GM23248 (cell line): ENCODE results near the gene TRIP6. TPM values are rescaled to one million over a fixed set of nuclear protein-coding genes. Genes with fewer than 3 reads are reported as not detected.
"Not testable (repeated sequence)": the region's sequence is repeated elsewhere in the genome, so short reads cannot be mapped to it uniquely, and the experiment has no call there.

Experiments used
- DNase-seq: peaks from one replicate; pipeline ENCODE4 v3.0.0-alpha.2; 2015
- H2AFZ ChIP-seq: fragments of 200-600 bp; sonication (generic); 2 replicates; pipeline ENCODE4 v1.6.1; 2016; ENCODE audit warnings: antibody characterized with exemption
- H3F3A ChIP-seq: fragments of 200-600 bp; sonication (generic); 2 replicates; pipeline ENCODE4 v1.6.1; 2016; ENCODE audit warnings: mild to moderate bottlenecking, antibody characterized with exemption, mixed run types; ENCODE audit not compliant: insufficient read depth
- H3K27ac ChIP-seq: fragments of 200-600 bp; sonication (generic); 2 replicates; pipeline ENCODE4 v1.5.1; 2016; ENCODE audit warnings: mild to moderate bottlenecking
- H3K27me3 ChIP-seq: fragments of 200-600 bp; sonication (generic); replicated peaks from 2 replicates; pipeline ENCODE4 v1.6.1; 2016; ENCODE audit warnings: mild to moderate bottlenecking; ENCODE audit not compliant: insufficient read depth
- H3K36me3 ChIP-seq: fragments of 200-600 bp; sonication (generic); 2 replicates; pipeline ENCODE4 v1.6.1; 2016; ENCODE audit warnings: low read depth, mild to moderate bottlenecking
- H3K4me1 ChIP-seq: fragments of 200-600 bp; sonication (generic); 2 replicates; pipeline ENCODE4 v1.6.1; 2016; ENCODE audit warnings: mild to moderate bottlenecking; ENCODE audit not compliant: insufficient read depth
- H3K4me2 ChIP-seq: fragments of 200-600 bp; sonication (generic); one replicate; pipeline ENCODE4 v1.6.1; 2016; ENCODE audit warnings: mild to moderate bottlenecking; ENCODE audit not compliant: unreplicated experiment
- H3K4me3 ChIP-seq: fragments of 200-600 bp; sonication (generic); 2 replicates; pipeline ENCODE4 v1.5.1; 2016; ENCODE audit warnings: mild to moderate bottlenecking
- H3K79me2 ChIP-seq: fragments of 200-600 bp; sonication (generic); 2 replicates; pipeline ENCODE4 v1.6.1; 2016; ENCODE audit warnings: mild to moderate bottlenecking; ENCODE audit not compliant: insufficient read depth
- H3K9ac ChIP-seq: fragments of 200-600 bp; sonication (generic); 2 replicates; pipeline ENCODE4 v1.6.1; 2016; ENCODE audit warnings: mild to moderate bottlenecking
- H3K9me2 ChIP-seq: fragments of 200-600 bp; sonication (generic); 2 replicates; pipeline ENCODE4 v1.6.1; 2016; ENCODE audit warnings: mixed run types, mild to moderate bottlenecking, moderate library complexity; ENCODE audit not compliant: insufficient read depth
- H3K9me3 ChIP-seq: fragments of 200-600 bp; sonication (generic); one replicate; pipeline ENCODE4 v1.6.1; 2017; ENCODE audit warnings: low read depth
- H4K20me1 ChIP-seq: fragments of 200-600 bp; sonication (generic); 2 replicates; pipeline ENCODE4 v1.6.0; 2016; ENCODE audit not compliant: insufficient read depth
- EZH2 ChIP-seq: fragments of 200-600 bp; sonication (generic); IDR thresholded peaks from 2 replicates; pipeline ENCODE4 v1.6.1; 2018; ENCODE audit warnings: antibody characterized with exemption, mild to moderate bottlenecking; ENCODE audit not compliant: insufficient read depth, poor library complexity, severe bottlenecking
- EZH2phosphoT487 ChIP-seq: fragments of 200-600 bp; sonication (generic); IDR thresholded peaks from 2 replicates; pipeline ENCODE4 v1.6.1; 2018; ENCODE audit warnings: antibody characterized with exemption, moderate library complexity, mild to moderate bottlenecking, low read depth; ENCODE audit not compliant: insufficient read depth
- WGBS, 2 experiments: methylation state at CpG; one replicate each; pipeline ENCODE4 v1.1.6; 2015 to 2017; ENCODE audit warnings: low lambda C conversion rate in 2 of 2, low coverage in 1 of 2; ENCODE audit errors: missing lambda C conversion rate in 2 of 2; 5-methylcytosine and 5-hydroxymethylcytosine counted together
- in situ Hi-C: fragments of 300-500 bp; cut with MboI; formaldehyde crosslinking; loops from 2 replicates; pipeline ENCODE4 v1.15.0; 2020
- polyA plus RNA-seq: library from polyadenylated mRNA; unstranded; fragments of >200 nt; fragmentation: Nextera tagmentation; extraction: Ambion mirVana; gene quantifications from 2 replicates; pipeline ENCODE4 v1.2.1, GENCODE V29; 2016
- total RNA-seq: library from RNA; depleted of rRNA; stranded (reverse); fragments of >200 nt; shearing (Covaris generic); gene quantifications from 2 replicates; pipeline ENCODE4 v1.2.3, GENCODE V29; 2014

TRIP6 gene
- total and polyA plus RNA-seq, 2 experiments from 2014 or later = 68.6 to 113 TPM

- in situ Hi-C loops = no loop called here
- no peak overlapping the region for H3K4me3 ChIP-seq
- 78 to 80% methylated on average over 8 of the region's 8 CpGs for WGBS, 2 experiments
- no peaks in the 10 kb centered on the region for H3F3A ChIP-seq
- no peaks in the 10 kb centered on the region for H3K9me2 ChIP-seq
- no peaks in the 10 kb centered on the region for H3K79me2 ChIP-seq
- DNase-seq = no peak
- H3K9ac ChIP-seq = no peak overlapping the region
- H4K20me1 ChIP-seq = no peaks in the 10 kb centered on the region
- H2AFZ ChIP-seq = no peak overlapping the region
- H3K27me3 ChIP-seq = no peaks in the 10 kb centered on the region
- no peak overlapping the region for H3K4me2 ChIP-seq
- H3K4me1 ChIP-seq = no peaks in the 10 kb centered on the region
- TF ChIP-seq EZH2phosphoT487 = no peak
- no peak for TF ChIP-seq EZH2
- H3K27ac ChIP-seq = no peak overlapping the region
- H3K36me3 ChIP-seq = no peaks in the 10 kb centered on the region
- H3K9me3 ChIP-seq = no peaks in the 10 kb centered on the region
Measured at GRCh38 chr7:100840470-100841100, 26.6 kb upstream of the TRIP6 start.

GRCh38 chr7:100847360-100847759, 19.8 kb upstream of the TRIP6 start:
- in situ Hi-C loops = no loop called here
- Histone ChIP-seq H3K4me1 (no peaks in the 10 kb centered on the region), H3K4me2 (no peak overlapping the region), H3K4me3 (no peak overlapping the region), H2AFZ (no peak overlapping the region), H3K27ac (no peak overlapping the region), H3F3A (no peaks in the 10 kb centered on the region), H3K36me3 (no peaks in the 10 kb centered on the region), H3K9me2 (no peaks in the 10 kb centered on the region), H4K20me1 (no peaks in the 10 kb centered on the region), H3K9ac (no peak overlapping the region), H3K27me3 (no peaks in the 10 kb centered on the region), H3K79me2 (no peaks in the 10 kb centered on the region), H3K9me3 (no peaks in the 10 kb centered on the region)
- no peak for TF ChIP-seq EZH2
- no peak for TF ChIP-seq EZH2phosphoT487
- DNase-seq = no peak
- 91 to 97% methylated on average over 4 of the region's 4 CpGs for WGBS, 2 experiments

GRCh38 chr7:100852048-100852872, 14.9 kb upstream of the TRIP6 start, which contains the start of gene SLC12A9:
TSS of gene SLC12A9 (plus strand) at chr7:100852713. CDS start at chr7:100854198, 1,485 bp downstream.
- Histone ChIP-seq H4K20me1 (no peaks in the 10 kb centered on the region), H3K4me3 (peak within 1 kb of the TSS; percentile 91), H3K9me3 (no peaks in the 10 kb centered on the region), H3K9me2 (no peaks in the 10 kb centered on the region), H3F3A (no peaks in the 10 kb centered on the region), H2AFZ (peak within 1 kb of the TSS; percentile 95), H3K27ac (no peak within 1 kb of the TSS), H3K79me2 (0 out of 2 replicates have a peak, but pooled peaks cover 3% of the 10 kb centered on the region), H3K4me2 (peak within 1 kb of the TSS; percentile 92), H3K4me1 (no peaks in the 10 kb centered on the region), H3K9ac (peak within 1 kb of the TSS; percentile 80), H3K27me3 (no peaks in the 10 kb centered on the region), H3K36me3 (no peaks in the 10 kb centered on the region)
- in situ Hi-C loops = loop anchor here (10.0 to 25.0 kb wide), 2 partner anchors 137 to 390 kb away; partner anchors contain the start of gene SPACDR
- TF ChIP-seq EZH2 = no peak
- TF ChIP-seq EZH2phosphoT487 = no peak
- DNase-seq = peak; percentile 97
- 1% methylated on average over 52 to 71 of the region's 71 CpGs for WGBS, 2 experiments

DNA sequence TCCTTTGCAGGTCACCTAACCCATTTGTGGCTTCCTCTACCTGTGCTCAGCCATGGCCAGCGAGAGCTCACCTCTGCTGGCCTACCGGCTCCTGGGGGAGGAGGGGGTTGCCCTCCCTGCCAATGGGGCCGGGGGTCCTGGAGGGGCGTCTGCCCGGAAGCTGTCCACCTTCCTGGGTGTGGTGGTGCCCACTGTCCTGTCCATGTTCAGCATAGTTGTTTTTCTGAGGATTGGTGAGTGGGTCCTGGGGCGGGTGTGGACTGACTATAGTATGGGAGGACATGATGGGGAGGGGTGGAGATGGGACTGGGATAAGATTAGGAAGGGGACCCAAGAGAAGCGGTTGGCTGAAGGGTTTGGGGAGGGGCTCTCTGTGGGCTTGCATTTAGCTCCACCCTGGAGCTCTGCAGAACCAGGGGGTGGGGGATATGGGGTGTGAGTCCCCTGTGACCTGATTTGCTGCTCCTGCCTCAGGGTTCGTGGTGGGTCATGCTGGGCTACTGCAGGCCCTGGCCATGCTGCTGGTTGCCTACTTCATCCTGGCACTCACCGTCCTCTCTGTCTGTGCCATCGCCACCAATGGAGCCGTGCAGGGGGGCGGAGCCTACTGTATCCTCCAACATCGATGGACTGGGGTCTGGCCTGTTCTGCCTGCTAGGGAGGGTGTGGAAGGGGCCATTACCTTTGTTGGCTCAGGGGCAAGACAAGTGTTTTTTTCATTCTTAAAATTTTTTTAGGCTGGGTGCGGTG, 12.9 kb upstream of the TRIP6 start:
- no peaks in the 10 kb centered on the region for H3K4me1 ChIP-seq
- no peak overlapping the region for H3K27ac ChIP-seq
- no peak overlapping the region for H2AFZ ChIP-seq
- no peaks in the 10 kb centered on the region for H4K20me1 ChIP-seq
- H3K4me3 ChIP-seq = no peak overlapping the region
- H3K36me3 ChIP-seq = no peaks in the 10 kb centered on the region
- no peak overlapping the region for H3K9ac ChIP-seq
- no peaks in the 10 kb centered on the region for H3K27me3 ChIP-seq
- no peak for DNase-seq
- no peaks in the 10 kb centered on the region for H3K9me3 ChIP-seq
- H3F3A ChIP-seq = no peaks in the 10 kb centered on the region
- H3K9me2 ChIP-seq = no peaks in the 10 kb centered on the region
- in situ Hi-C loops = loop anchor here (10.0 to 25.0 kb wide), 2 partner anchors 140 to 392 kb away; partner anchors contain the start of gene SPACDR
- TF ChIP-seq EZH2 (no peak), EZH2phosphoT487 (no peak)
- H3K79me2 ChIP-seq = 0 out of 2 replicates have a peak, but pooled peaks cover 3% of the 10 kb centered on the region
- no peak overlapping the region for H3K4me2 ChIP-seq
- WGBS, 2 experiments = 89 to 90% methylated on average over 14 of the region's 14 CpGs

DNA sequence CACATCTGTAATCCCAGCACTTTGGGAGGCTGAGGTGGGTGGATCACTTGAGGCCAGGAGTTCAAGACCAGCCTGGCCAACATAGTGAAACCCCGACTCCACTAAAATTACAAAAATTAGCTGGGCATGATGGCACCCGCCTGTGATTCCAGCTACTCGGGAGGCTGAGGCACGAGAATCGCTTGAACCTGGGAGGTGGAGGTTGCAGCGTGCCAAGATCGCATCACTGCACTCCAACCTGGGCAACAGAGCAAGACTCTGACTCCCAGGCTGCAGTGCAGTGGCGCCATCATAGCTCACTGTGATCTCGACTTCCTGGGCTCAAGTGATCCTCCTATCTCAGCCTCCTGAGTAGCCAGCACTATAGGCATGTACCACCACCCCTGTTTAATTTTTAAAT, 12.3 kb upstream of the TRIP6 start:
- H4K20me1 ChIP-seq, H3K27me3 ChIP-seq, H3K4me2 ChIP-seq, H3K9ac ChIP-seq, H3K4me1 ChIP-seq, H3K4me3 ChIP-seq, DNase-seq, H3K36me3 ChIP-seq, H3F3A ChIP-seq, H3K79me2 ChIP-seq, H3K9me2 ChIP-seq, H3K9me3 ChIP-seq, H3K27ac ChIP-seq, H2AFZ ChIP-seq: not testable (repeated sequence)
- in situ Hi-C loops = loop anchor here (10.0 to 25.0 kb wide), 2 partner anchors 140 to 393 kb away; partner anchors contain the start of gene SPACDR
- WGBS, 2 experiments = 96 to 98% methylated on average over 9 of the region's 9 CpGs
